Esophagus squamous epithelium (tissue), 4 donors: ENCODE results near the gene OAS3.

Experiments
- CTCF ChIP-seq, 6 experiments: fragments of 450-650 bp in 4 of 6; fragments of 200-600 bp in 2 of 6; sonication (generic) in 2 of 6; IDR thresholded peaks; one replicate each; pipeline ENCODE4 v1.5.1; 2016 to 2019; ENCODE audit warnings: antibody characterized with exemption in 6 of 6, mild to moderate bottlenecking in 4 of 6, moderate library complexity in 4 of 6
- POLR2A ChIP-seq, 4 donors: fragments of 450-650 bp; IDR thresholded peaks; one replicate each; pipeline ENCODE4 v1.6.1; 2017; ENCODE audit warnings: antibody characterized with exemption in 4 of 4, mild to moderate bottlenecking in 4 of 4, moderate library complexity in 3 of 4

GRCh38 chr12:113021500-113021899 lies 83.2 kb downstream of the OAS3 start:
- TF ChIP-seq CTCF (IDR thresholded peaks at IDR 0.05) (no peak), POLR2A (IDR thresholded peaks at IDR 0.05) (no peak)
